GM13976 (cell line): ENCODE measurements around the gene STOML2.

Experiments
- DNase-seq: peaks from one replicate; pipeline ENCODE4 v3.0.0; 2012; ENCODE audit warnings: low spot score
- in situ Hi-C: fragments of 300-500 bp; cut with MboI; formaldehyde crosslinking; loops from one replicate; pipeline ENCODE4 v1.12.0; 2022; ENCODE audit warnings: low sequenced_read_pairs, mixed read lengths, inconsistent platforms; ENCODE audit not compliant: unreplicated experiment
- TF ChIP-seq, protein P1 (sequence below): IDR thresholded peaks from 2 replicates; pipeline ENCODE4 v1.5.1; 2012; ENCODE audit warnings: borderline replicate concordance, mild to moderate bottlenecking; ENCODE audit not compliant: insufficient read depth; ENCODE audit errors: extremely low read depth, missing control alignments, control extremely low read depth

The STOML2 gene

DNA sequence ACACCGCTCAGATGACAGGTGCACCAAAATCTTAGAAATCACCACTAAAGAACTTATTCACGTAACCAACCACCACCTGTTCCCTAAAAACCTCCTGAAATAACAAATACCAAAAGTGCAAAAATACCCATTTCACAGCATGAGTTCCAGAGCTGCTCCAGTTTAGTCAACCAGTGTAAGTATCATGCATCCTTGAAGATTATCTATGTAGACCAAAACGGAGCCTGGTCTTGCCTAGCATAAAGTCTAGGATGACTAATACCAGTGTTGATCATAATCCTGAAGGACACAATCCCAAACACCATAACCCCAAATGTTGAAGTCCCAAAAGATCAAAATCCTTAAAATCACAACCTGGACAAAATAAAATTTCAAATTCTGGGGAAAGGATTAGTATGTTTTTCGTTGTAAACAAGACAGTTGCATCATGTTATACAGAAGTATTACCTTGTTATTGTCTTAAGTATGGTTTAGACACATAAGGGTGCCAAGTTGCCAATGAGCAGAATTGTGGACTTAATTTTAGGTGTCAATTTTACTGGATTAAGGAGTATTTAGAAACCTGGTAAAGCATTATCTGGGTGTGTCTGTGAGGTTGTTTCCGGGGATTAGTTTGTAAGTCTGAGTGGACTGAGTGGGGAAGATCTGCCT is 48.6 kb downstream of the STOML2 start:
- DNase-seq: no peak
- TF ChIP-seq, protein P1, sequence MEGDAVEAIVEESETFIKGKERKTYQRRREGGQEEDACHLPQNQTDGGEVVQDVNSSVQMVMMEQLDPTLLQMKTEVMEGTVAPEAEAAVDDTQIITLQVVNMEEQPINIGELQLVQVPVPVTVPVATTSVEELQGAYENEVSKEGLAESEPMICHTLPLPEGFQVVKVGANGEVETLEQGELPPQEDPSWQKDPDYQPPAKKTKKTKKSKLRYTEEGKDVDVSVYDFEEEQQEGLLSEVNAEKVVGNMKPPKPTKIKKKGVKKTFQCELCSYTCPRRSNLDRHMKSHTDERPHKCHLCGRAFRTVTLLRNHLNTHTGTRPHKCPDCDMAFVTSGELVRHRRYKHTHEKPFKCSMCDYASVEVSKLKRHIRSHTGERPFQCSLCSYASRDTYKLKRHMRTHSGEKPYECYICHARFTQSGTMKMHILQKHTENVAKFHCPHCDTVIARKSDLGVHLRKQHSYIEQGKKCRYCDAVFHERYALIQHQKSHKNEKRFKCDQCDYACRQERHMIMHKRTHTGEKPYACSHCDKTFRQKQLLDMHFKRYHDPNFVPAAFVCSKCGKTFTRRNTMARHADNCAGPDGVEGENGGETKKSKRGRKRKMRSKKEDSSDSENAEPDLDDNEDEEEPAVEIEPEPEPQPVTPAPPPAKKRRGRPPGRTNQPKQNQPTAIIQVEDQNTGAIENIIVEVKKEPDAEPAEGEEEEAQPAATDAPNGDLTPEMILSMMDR: no peak
- in situ Hi-C loops: no loop called here

DNA sequence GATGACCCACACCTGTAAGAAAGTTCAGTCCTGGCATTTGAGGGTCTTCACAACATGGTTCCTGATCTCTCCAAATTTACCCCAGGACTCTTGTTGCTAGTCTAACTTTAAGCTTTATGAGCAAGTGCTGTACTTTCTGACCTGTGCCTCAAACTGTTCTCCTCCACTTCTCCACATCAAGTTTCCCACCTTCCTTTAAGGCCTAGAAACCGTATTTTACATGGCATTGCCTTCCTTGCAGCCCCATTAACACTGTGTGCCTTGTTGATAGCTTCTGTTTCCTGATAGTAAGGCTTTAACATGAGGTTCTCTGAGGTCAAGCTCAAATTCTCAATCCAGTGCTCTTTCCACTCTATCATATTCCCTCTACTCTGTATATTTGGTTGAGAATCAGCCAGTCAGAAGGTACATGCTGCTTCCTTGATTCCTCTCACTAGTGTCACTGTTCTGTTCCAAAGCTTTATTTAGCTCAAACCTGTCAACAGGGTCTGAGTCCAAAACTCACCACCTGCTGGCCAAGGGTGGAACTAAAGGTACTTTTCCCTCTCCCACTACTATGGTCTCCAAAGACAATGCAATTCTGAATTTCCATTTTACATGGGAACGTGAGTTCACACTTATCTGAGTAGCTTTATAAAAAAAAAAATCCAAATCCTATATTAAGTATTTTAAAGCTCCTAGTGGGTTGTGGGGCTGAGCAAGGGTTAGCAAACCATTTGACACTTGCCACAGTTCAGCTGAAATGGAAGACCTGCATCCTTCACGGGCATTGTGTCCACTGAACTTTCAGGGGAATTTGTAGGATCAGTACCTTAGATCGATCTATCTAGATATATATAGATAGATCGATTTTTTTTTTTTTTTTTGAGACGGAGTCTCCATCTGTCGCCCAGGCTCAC is 51.6 kb downstream of the STOML2 start:
- TF ChIP-seq, protein P1: peak; percentile 33
- DNase-seq: peak; percentile 63
- in situ Hi-C loops: no loop called here
